ENCODE measurements around the gene NMT1. TPM values are rescaled to one million over a fixed set of nuclear protein-coding genes. Genes with fewer than 3 reads are reported as not detected.

The NMT1 gene
- total RNA-seq, 6 experiments from 2014 or later: 135 to 152 (median 142) TPM

GRCh38 chr17:45098869-45099616, 37.9 kb downstream of the NMT1 start:
- H3K9me3 Mint-ChIP-seq: no peaks in the 10 kb centered on the region
- peak; percentile 90 for TF ChIP-seq CTCF (IDR thresholded peaks at IDR 0.05)
- peak; percentile 60 for DNase-seq
- peaks cover 37% of the 10 kb centered on the region for H3K36me3 Mint-ChIP-seq (ENCODE audit: low read depth)
- H3K4me3 Mint-ChIP-seq: no peak overlapping the region
- peak overlapping the region; percentile 35 for H3K27ac Mint-ChIP-seq
- peaks cover 2% of the 10 kb centered on the region; the same call in 1 of the 2 replicates for H3K27me3 Mint-ChIP-seq (ENCODE audit: insufficient read depth)
- H3K4me1 Mint-ChIP-seq (ENCODE audit: low read depth): peaks cover 22% of the 10 kb centered on the region

- no peak for TF ChIP-seq CTCF (IDR thresholded peaks at IDR 0.05)
- peaks cover 15% of the 10 kb centered on the region for H3K4me1 Mint-ChIP-seq (ENCODE audit: low read depth)
- H3K36me3 Mint-ChIP-seq (ENCODE audit: low read depth): peaks cover 34% of the 10 kb centered on the region
- H3K27ac Mint-ChIP-seq: no peak overlapping the region
- H3K9me3 Mint-ChIP-seq: no peaks in the 10 kb centered on the region
- peaks cover 2% of the 10 kb centered on the region; the same call in 1 of the 2 replicates for H3K27me3 Mint-ChIP-seq (ENCODE audit: insufficient read depth)
- no peak for DNase-seq
- H3K4me3 Mint-ChIP-seq: no peak overlapping the region
Measured at GRCh38 chr17:45101546-45101882, 40.4 kb downstream of the NMT1 start.

GRCh38 chr17:45101883-45102811, 41.0 kb downstream of the NMT1 start:
- peak overlapping the region; percentile 44 for H3K27ac Mint-ChIP-seq
- peaks cover 15% of the 10 kb centered on the region for H3K4me1 Mint-ChIP-seq (ENCODE audit: low read depth)
- TF ChIP-seq CTCF (IDR thresholded peaks at IDR 0.05): no peak
- H3K27me3 Mint-ChIP-seq (ENCODE audit: insufficient read depth): peaks cover 6% of the 10 kb centered on the region
- H3K36me3 Mint-ChIP-seq (ENCODE audit: low read depth): peaks cover 38% of the 10 kb centered on the region
- H3K9me3 Mint-ChIP-seq: no peaks in the 10 kb centered on the region
- no peak overlapping the region for H3K4me3 Mint-ChIP-seq
- no peak for DNase-seq

- Mint-ChIP-seq H3K27me3 (ENCODE audit: insufficient read depth) (peaks cover 6% of the 10 kb centered on the region), H3K4me3 (no peak overlapping the region), H3K36me3 (ENCODE audit: low read depth) (peaks cover 35% of the 10 kb centered on the region), H3K27ac (0 out of 2 replicates have a peak overlapping the region, but pooled peaks have one; percentile 44), H3K4me1 (ENCODE audit: low read depth) (peaks cover 15% of the 10 kb centered on the region), H3K9me3 (no peaks in the 10 kb centered on the region)
- no peak for DNase-seq
- TF ChIP-seq CTCF (IDR thresholded peaks at IDR 0.05): no peak
Measured at GRCh38 chr17:45102856-45103255, 41.7 kb downstream of the NMT1 start.

- H3K27ac Mint-ChIP-seq: no peak overlapping the region; the same call in 1 of the 2 replicates
- H3K36me3 Mint-ChIP-seq (ENCODE audit: low read depth): peaks cover 34% of the 10 kb centered on the region
- peaks cover 15% of the 10 kb centered on the region for H3K4me1 Mint-ChIP-seq (ENCODE audit: low read depth)
- no peaks in the 10 kb centered on the region for H3K9me3 Mint-ChIP-seq
- peaks cover 8% of the 10 kb centered on the region for H3K27me3 Mint-ChIP-seq (ENCODE audit: insufficient read depth)
- no peak for TF ChIP-seq CTCF (IDR thresholded peaks at IDR 0.05)
- no peak for DNase-seq
- no peak overlapping the region for H3K4me3 Mint-ChIP-seq
Measured at GRCh38 chr17:45103269-45103795, 42.2 kb downstream of the NMT1 start.

All from HFFc6 (cell line).